ENCODE measurements around the gene FNBP1L. TPM values are rescaled to one million over a fixed set of nuclear protein-coding genes. Genes with fewer than 3 reads are reported as not detected.

The FNBP1L gene
- total and polyA plus RNA-seq, 9 of the 15 experiments (the other 6 are each of a cell fraction or from before 2014, with no cell fraction given): 1.4 to 6.9 (median 5.9) TPM

DNA sequence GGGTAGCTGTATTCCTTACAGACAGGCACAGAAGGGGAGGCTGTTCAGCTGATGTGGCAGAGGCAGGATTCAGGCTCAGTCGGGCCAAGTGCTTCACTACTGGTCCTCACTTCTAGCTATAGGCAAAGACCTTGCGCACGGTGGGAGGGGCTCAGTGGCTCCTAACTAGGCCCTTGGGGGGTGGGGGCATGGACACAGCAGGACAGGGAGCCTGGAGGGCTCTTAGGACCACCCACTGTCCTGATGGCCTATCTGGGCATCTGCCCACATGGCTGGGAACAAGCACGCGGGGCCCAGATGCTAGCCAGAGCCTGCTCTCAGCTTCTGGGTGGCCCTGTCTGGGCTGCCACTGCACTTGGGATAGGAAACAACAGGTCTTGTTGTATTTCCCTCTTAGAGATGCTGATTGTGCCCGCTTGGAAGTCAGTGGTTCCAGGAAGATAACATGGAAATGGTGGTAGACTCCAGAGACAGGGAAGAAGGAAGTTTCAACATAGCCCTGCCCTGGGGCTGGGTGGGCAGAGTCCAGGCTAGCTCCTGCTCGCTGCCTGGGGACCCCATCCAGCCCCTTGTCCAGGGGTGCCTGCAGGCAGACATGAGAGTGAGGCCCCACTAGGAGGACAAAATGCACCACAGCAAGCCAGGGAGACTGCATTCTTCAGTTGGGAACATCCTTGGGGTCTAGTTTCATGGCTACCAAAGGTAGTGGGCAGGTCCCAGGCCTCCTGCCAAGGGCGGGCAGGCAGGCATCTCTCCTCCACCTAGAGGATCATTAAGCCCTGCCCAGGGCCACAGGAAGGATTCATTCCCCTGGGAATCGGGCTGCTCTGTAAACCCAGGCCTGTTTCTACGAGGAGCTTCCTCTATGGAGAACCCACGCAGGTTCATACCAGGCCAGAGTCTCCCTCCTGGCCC, 131.2 kb downstream of the FNBP1L start:
- Histone ChIP-seq H3K9ac (ENCODE audit: insufficient read depth in 1 of 2, low read depth in 2 of 2, low read length in 2 of 2) (peak overlapping the region in 1 of 2 experiments; percentile 23; a peak in 1 of 4 replicates), H3K4me1 (replicated peaks in 1 of 2; ENCODE audit: control insufficient read depth in 2 of 2, insufficient read depth in 2 of 2, low read length in 2 of 2) (peaks cover 0 to 6% of the 10 kb centered on the region in 2 experiments; a peak in 2 of 5 replicates), H3K4me3 (no peak overlapping the region), H2AFZ (ENCODE audit: low read depth, low read length) (no peak overlapping the region), H3K36me3 (ENCODE audit: control insufficient read depth, insufficient read depth, low read length) (no peaks in the 10 kb centered on the region), H3K79me2 (ENCODE audit: control insufficient read depth, insufficient read depth, low read length) (no peaks in the 10 kb centered on the region), H3K9me1 (ENCODE audit: control insufficient read depth, insufficient read depth, low read length) (no peaks in the 10 kb centered on the region), H3K9me3 (replicated peaks; ENCODE audit: control insufficient read depth, insufficient read depth, low read depth, low read length) (no peaks in the 10 kb centered on the region), H3K27ac (ENCODE audit: extremely low read depth, low read depth, low read length) (no peak overlapping the region), H3K4me2 (ENCODE audit: insufficient read depth, low read length) (no peak overlapping the region), H4K20me1 (replicated peaks; ENCODE audit: control insufficient read depth, insufficient read depth, low read length) (no peaks in the 10 kb centered on the region), H3K27me3 (ENCODE audit: control insufficient read depth in 2 of 2, insufficient read depth in 2 of 2, low read length in 2 of 2) (no peaks in the 10 kb centered on the region; a peak in 1 of 5 replicates)
- no TSS peak for BruUV-seq (replicated peaks)
- in situ Hi-C loops (cut with MboI) (no loop called here), intact Hi-C loops (cut with micrococcal nuclease) (no loop called here)
- no peak for ATAC-seq
- FAIRE-seq: no peak
- ChIA-PET POLR2A (interaction anchor here (1.1 kb wide), 1 partner anchor 10 kb away, joined by 5 read pairs; no protein-coding TSS in a partner anchor), CTCF (ENCODE audit: low intra/inter-chr PET ratio) (no interaction called here)
- 54% methylated on average over 10 of the region's 11 CpGs for WGBS (ENCODE audit: insufficient coverage, low coverage, missing lambda C conversion rate)
- DNase-seq (ENCODE audit: extremely low read depth in 1 of 4, low spot score in 3 of 4): no peak
- TF ChIP-seq, protein P1, sequence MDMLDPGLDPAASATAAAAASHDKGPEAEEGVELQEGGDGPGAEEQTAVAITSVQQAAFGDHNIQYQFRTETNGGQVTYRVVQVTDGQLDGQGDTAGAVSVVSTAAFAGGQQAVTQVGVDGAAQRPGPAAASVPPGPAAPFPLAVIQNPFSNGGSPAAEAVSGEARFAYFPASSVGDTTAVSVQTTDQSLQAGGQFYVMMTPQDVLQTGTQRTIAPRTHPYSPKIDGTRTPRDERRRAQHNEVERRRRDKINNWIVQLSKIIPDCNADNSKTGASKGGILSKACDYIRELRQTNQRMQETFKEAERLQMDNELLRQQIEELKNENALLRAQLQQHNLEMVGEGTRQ (CRISPR knock-in tag; IDR thresholded peaks at IDR 0.05): no peak
- TF ChIP-seq, protein P2, sequence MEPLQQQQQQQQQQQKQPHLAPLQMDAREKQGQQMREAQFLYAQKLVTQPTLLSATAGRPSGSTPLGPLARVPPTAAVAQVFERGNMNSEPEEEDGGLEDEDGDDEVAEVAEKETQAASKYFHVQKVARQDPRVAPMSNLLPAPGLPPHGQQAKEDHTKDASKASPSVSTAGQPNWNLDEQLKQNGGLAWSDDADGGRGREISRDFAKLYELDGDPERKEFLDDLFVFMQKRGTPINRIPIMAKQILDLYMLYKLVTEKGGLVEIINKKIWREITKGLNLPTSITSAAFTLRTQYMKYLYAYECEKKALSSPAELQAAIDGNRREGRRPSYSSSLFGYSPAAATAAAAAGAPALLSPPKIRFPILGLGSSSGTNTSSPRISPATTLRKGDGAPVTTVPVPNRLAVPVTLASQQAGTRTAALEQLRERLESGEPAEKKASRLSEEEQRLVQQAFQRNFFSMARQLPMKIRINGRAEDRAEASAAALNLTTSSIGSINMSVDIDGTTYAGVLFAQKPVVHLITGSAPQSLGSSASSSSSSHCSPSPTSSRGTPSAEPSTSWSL (CRISPR knock-in tag; IDR thresholded peaks at IDR 0.05; ENCODE audit: borderline replicate concordance): no peak
- TF ChIP-seq ZSCAN29 (IDR thresholded peaks at IDR 0.05) (no peak), POLR3G (IDR thresholded peaks at IDR 0.05; ENCODE audit: extremely low read depth, insufficient read length, insufficient replicate concordance) (no peak), RAD51 (IDR thresholded peaks at IDR 0.05; ENCODE audit: borderline replicate concordance, low read depth) (no peak), MAFG (tag; conservative IDR thresholded peaks at IDR 0.05) (no peak)
- TF ChIP-seq, protein P3, sequence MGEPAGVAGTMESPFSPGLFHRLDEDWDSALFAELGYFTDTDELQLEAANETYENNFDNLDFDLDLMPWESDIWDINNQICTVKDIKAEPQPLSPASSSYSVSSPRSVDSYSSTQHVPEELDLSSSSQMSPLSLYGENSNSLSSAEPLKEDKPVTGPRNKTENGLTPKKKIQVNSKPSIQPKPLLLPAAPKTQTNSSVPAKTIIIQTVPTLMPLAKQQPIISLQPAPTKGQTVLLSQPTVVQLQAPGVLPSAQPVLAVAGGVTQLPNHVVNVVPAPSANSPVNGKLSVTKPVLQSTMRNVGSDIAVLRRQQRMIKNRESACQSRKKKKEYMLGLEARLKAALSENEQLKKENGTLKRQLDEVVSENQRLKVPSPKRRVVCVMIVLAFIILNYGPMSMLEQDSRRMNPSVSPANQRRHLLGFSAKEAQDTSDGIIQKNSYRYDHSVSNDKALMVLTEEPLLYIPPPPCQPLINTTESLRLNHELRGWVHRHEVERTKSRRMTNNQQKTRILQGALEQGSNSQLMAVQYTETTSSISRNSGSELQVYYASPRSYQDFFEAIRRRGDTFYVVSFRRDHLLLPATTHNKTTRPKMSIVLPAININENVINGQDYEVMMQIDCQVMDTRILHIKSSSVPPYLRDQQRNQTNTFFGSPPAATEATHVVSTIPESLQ (CRISPR knock-in tag; IDR thresholded peaks at IDR 0.05): no peak
- TF ChIP-seq, protein P4, sequence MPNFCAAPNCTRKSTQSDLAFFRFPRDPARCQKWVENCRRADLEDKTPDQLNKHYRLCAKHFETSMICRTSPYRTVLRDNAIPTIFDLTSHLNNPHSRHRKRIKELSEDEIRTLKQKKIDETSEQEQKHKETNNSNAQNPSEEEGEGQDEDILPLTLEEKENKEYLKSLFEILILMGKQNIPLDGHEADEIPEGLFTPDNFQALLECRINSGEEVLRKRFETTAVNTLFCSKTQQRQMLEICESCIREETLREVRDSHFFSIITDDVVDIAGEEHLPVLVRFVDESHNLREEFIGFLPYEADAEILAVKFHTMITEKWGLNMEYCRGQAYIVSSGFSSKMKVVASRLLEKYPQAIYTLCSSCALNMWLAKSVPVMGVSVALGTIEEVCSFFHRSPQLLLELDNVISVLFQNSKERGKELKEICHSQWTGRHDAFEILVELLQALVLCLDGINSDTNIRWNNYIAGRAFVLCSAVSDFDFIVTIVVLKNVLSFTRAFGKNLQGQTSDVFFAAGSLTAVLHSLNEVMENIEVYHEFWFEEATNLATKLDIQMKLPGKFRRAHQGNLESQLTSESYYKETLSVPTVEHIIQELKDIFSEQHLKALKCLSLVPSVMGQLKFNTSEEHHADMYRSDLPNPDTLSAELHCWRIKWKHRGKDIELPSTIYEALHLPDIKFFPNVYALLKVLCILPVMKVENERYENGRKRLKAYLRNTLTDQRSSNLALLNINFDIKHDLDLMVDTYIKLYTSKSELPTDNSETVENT (CRISPR knock-in tag; IDR thresholded peaks at IDR 0.05): no peak
- TF ChIP-seq, protein P5, sequence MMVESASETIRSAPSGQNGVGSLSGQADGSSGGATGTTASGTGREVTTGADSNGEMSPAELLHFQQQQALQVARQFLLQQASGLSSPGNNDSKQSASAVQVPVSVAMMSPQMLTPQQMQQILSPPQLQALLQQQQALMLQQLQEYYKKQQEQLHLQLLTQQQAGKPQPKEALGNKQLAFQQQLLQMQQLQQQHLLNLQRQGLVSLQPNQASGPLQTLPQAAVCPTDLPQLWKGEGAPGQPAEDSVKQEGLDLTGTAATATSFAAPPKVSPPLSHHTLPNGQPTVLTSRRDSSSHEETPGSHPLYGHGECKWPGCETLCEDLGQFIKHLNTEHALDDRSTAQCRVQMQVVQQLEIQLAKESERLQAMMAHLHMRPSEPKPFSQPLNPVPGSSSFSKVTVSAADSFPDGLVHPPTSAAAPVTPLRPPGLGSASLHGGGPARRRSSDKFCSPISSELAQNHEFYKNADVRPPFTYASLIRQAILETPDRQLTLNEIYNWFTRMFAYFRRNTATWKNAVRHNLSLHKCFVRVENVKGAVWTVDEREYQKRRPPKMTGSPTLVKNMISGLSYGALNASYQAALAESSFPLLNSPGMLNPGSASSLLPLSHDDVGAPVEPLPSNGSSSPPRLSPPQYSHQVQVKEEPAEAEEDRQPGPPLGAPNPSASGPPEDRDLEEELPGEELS (CRISPR knock-in tag; IDR thresholded peaks at IDR 0.05; ENCODE audit: borderline replicate concordance): no peak
- TF ChIP-seq, protein P6, sequence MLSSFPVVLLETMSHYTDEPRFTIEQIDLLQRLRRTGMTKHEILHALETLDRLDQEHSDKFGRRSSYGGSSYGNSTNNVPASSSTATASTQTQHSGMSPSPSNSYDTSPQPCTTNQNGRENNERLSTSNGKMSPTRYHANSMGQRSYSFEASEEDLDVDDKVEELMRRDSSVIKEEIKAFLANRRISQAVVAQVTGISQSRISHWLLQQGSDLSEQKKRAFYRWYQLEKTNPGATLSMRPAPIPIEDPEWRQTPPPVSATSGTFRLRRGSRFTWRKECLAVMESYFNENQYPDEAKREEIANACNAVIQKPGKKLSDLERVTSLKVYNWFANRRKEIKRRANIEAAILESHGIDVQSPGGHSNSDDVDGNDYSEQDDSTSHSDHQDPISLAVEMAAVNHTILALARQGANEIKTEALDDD (IDR thresholded peaks at IDR 0.05): no peak
